Ovary (tissue), 9 donors: ENCODE results near the gene RNF217. TPM values are rescaled to one million over a fixed set of nuclear protein-coding genes. Genes with fewer than 3 reads are reported as not detected.

Experiments
- DNase-seq, 5 donors: peaks; one replicate each; pipeline ENCODE4 v3.0.0-alpha.2; 2019 to 2020
- H3K27ac ChIP-seq, 2 donors: fragments of 200-600 bp; one replicate each; pipeline versions ENCODE4 v1.5.1 to v1.8.0; 2019 to 2022
- H3K27me3 ChIP-seq: fragments of 200-600 bp; one replicate; pipeline ENCODE4 v1.8.0; 2022
- H3K36me3 ChIP-seq: fragments of 200-600 bp; sonication (generic); one replicate; pipeline ENCODE4 v1.5.1; 2019
- H3K4me1 ChIP-seq: one replicate; pipeline ENCODE4 v1.8.1; 2013; ENCODE audit warnings: mild to moderate bottlenecking, moderate library complexity; ENCODE audit not compliant: insufficient read depth
- H3K4me3 ChIP-seq: fragments of 200-600 bp; sonication (generic); one replicate; pipeline ENCODE4 v1.5.1; 2017
- H3K9me3 ChIP-seq, 2 donors: fragments of 200-600 bp in 1 of 2; sonication (generic) in 1 of 2; one replicate each; pipeline versions ENCODE4 v1.5.1 to v1.8.1; 2013 to 2019; ENCODE audit warnings: mild to moderate bottlenecking in 1 of 2, moderate library complexity in 1 of 2
- EP300 ChIP-seq: sonication (generic); formaldehyde crosslinking; IDR thresholded peaks from one replicate; pipeline ENCODE4 v1.6.1; 2017; ENCODE audit warnings: antibody characterized with exemption
- POLR2A ChIP-seq: fragments of 450-650 bp; IDR thresholded peaks from one replicate; pipeline ENCODE4 v1.6.1; 2017; ENCODE audit warnings: antibody characterized with exemption, mild to moderate bottlenecking, moderate library complexity
- WGBS, 3 donors: extraction: QIAGEN DNeasy Blood & Tissue Kit in 1 of 3; methylation state at CpG; one replicate each; pipeline versions ENCODE4 v1.1.5 to v1.1.7; 2013 to 2017; 5-methylcytosine and 5-hydroxymethylcytosine counted together
- intact Hi-C, 4 donors: fragments of 100-400 bp; cut with DNase I; formaldehyde crosslinking; loops; one replicate each; pipeline versions ENCODE4 v1.11.0 to v1.15.1; 2022 to 2023
- polyA plus RNA-seq, 2 donors: library from polyadenylated mRNA; stranded (reverse); fragments of 200-250 nt in 1 of 2; fragments of 350-450 nt in 1 of 2; fragmentation: Illumina TruSeq in 1 of 2; extraction: RNeasy Lipid Tissue Mini Kit (QIAGEN cat#74804) in 1 of 2; gene quantifications; one replicate each; pipeline ENCODE4 v1.2.3, GENCODE V29; 2013 to 2014
- total RNA-seq, 7 donors: library from RNA; depleted of rRNA in 2 of 7; stranded (reverse); fragments of >200 nt in 2 of 7; fragmentation: NEBNext Ultra II Directional in 3 of 7; extraction: Animal tissue kit (Norgen Biotek cat#: 25700) in 3 of 7; gene quantifications; one replicate each; pipeline versions ENCODE4 v1.1.0 to v1.2.4, GENCODE V29; 2016 to 2023
- TF ChIP-seq, protein P1 (sequence below), 3 donors: fragments of 450-650 bp in 2 of 3; fragments of 200-600 bp in 1 of 3; IDR thresholded peaks; one replicate each; pipeline versions ENCODE4 v1.5.1 to v1.8.0; 2016 to 2022; ENCODE audit warnings: antibody characterized with exemption in 3 of 3, mild to moderate bottlenecking in 1 of 3
- donor health status: DM: no; HTN: no; CAD: no; lungs with moderate emphysema.
- donor health status: DM: no; HTN: no; CAD: no.
- donor health status: Bipolar disorder and iron deficiency.
- donor health status: DM: yes; HTN: yes; CAD: no.
- donor health status: DM: no; HTN: no; CAD: no.
- donor health status: DM: yes; HTN: yes; CAD: no.

The RNF217 gene
- total and polyA plus RNA-seq, 9 donors: 5.8 to 40.4 (median 33.6) TPM

- TF ChIP-seq POLR2A (no peak), EP300 (no peak)
- TF ChIP-seq, protein P1, sequence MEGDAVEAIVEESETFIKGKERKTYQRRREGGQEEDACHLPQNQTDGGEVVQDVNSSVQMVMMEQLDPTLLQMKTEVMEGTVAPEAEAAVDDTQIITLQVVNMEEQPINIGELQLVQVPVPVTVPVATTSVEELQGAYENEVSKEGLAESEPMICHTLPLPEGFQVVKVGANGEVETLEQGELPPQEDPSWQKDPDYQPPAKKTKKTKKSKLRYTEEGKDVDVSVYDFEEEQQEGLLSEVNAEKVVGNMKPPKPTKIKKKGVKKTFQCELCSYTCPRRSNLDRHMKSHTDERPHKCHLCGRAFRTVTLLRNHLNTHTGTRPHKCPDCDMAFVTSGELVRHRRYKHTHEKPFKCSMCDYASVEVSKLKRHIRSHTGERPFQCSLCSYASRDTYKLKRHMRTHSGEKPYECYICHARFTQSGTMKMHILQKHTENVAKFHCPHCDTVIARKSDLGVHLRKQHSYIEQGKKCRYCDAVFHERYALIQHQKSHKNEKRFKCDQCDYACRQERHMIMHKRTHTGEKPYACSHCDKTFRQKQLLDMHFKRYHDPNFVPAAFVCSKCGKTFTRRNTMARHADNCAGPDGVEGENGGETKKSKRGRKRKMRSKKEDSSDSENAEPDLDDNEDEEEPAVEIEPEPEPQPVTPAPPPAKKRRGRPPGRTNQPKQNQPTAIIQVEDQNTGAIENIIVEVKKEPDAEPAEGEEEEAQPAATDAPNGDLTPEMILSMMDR (IDR thresholded peaks at IDR 0.05): no peak
- Histone ChIP-seq H3K9me3 (no peaks in the 10 kb centered on the region), H3K27ac (no peak overlapping the region), H3K36me3 (no peaks in the 10 kb centered on the region), H3K4me1 (peaks cover 3% of the 10 kb centered on the region), H3K27me3 (no peaks in the 10 kb centered on the region), H3K4me3 (no peak overlapping the region)
- 46 to 59% (median 50%) methylated on average over 2 of the region's 2 CpGs for WGBS, 3 donors
- intact Hi-C loops: no loop called here
- DNase-seq: no peak
Measured at GRCh38 chr6:125003070-125003469, 40.8 kb downstream of the RNF217 start.

GRCh38 chr6:125004198-125004597 lies 42.0 kb downstream of the RNF217 start:
- WGBS, 3 donors: 94 to 97% (median 97%) methylated on average over 1 of the region's 1 CpG
- TF ChIP-seq, protein P1 (IDR thresholded peaks at IDR 0.05): no peak
- TF ChIP-seq EP300: no peak
- no peak for TF ChIP-seq POLR2A
- no peaks in the 10 kb centered on the region for H3K9me3 ChIP-seq
- intact Hi-C loops: no loop called here
- DNase-seq: no peak
- no peaks in the 10 kb centered on the region for H3K27me3 ChIP-seq
- H3K4me3 ChIP-seq: no peak overlapping the region
- H3K36me3 ChIP-seq: no peaks in the 10 kb centered on the region
- H3K27ac ChIP-seq: no peak overlapping the region
- peaks cover 3% of the 10 kb centered on the region for H3K4me1 ChIP-seq

- H3K27me3 ChIP-seq: no peaks in the 10 kb centered on the region
- no peaks in the 10 kb centered on the region for H3K36me3 ChIP-seq
- no peak for TF ChIP-seq POLR2A
- no peak for TF ChIP-seq EP300
- TF ChIP-seq, protein P1 (IDR thresholded peaks at IDR 0.05): no peak
- H3K4me3 ChIP-seq: no peak overlapping the region
- 97 to 98% (median 98%) methylated on average over 2 of the region's 2 CpGs for WGBS, 3 donors
- no peak overlapping the region for H3K27ac ChIP-seq
- peaks cover 7% of the 10 kb centered on the region for H3K4me1 ChIP-seq
- no peak for DNase-seq
- H3K9me3 ChIP-seq: no peaks in the 10 kb centered on the region
- intact Hi-C loops: no loop called here
Measured at GRCh38 chr6:125004797-125005595, 42.8 kb downstream of the RNF217 start.

- WGBS, 3 donors: 56 to 61% (median 60%) methylated on average over 3 of the region's 3 CpGs
- no peak for DNase-seq
- no peaks in the 10 kb centered on the region for H3K9me3 ChIP-seq
- TF ChIP-seq, protein P1 (IDR thresholded peaks at IDR 0.05): no peak
- TF ChIP-seq EP300: no peak
- TF ChIP-seq POLR2A: no peak
- H3K27ac ChIP-seq: no peak overlapping the region
- peaks cover 5% of the 10 kb centered on the region for H3K4me1 ChIP-seq
- no peak overlapping the region for H3K4me3 ChIP-seq
- no peaks in the 10 kb centered on the region for H3K36me3 ChIP-seq
- H3K27me3 ChIP-seq: no peaks in the 10 kb centered on the region
- intact Hi-C loops: no loop called here
Measured at GRCh38 chr6:125008261-125008703, 46.0 kb downstream of the RNF217 start.
